Activated CD4-positive, alpha-beta memory T cell treated with anti-CD3 and anti-CD28 coated beads, Interleukin-2, amount 10 ng/mL, durations not matched to agents 7 days and 5 days (primary cell): ENCODE data around the gene HPCAL1. TPM values are rescaled to one million over a fixed set of nuclear protein-coding genes. Genes with fewer than 3 reads are reported as not detected.
"Not testable (repeated sequence)": the region's sequence is repeated elsewhere in the genome, so short reads cannot be mapped to it uniquely, and the experiment has no call there.

Experiments used
- CTCF ChIA-PET: fragments of 350-600 bp; sonication (Branson Sonifier 250); formaldehyde crosslinking; loops from one replicate; lab custom pipeline; 2021; ENCODE audit warnings: antibody characterized with exemption, inconsistent platforms; lab: Charles Lee
- POLR2A ChIA-PET: fragments of 350-600 bp; sonication (Branson Sonifier 250); formaldehyde crosslinking; loops from one replicate; lab custom pipeline; 2021; ENCODE audit warnings: antibody characterized with exemption; lab: Charles Lee
- DNase-seq: peaks from one replicate; pipeline ENCODE4 v3.0.0-alpha.2; 2020
- H3K27ac Mint-ChIP-seq: one replicate; pipeline ENCODE4 v1.8.0; 2021; ENCODE audit warnings: mild to moderate bottlenecking, mixed read lengths
- H3K27me3 Mint-ChIP-seq: one replicate; pipeline ENCODE4 v1.8.0; 2021; ENCODE audit warnings: mixed read lengths
- H3K36me3 Mint-ChIP-seq: one replicate; pipeline ENCODE4 v1.8.0; 2021; ENCODE audit warnings: low read depth, mixed read lengths
- H3K4me1 Mint-ChIP-seq: one replicate; pipeline ENCODE4 v1.8.0; 2021; ENCODE audit warnings: mixed read lengths
- H3K4me3 Mint-ChIP-seq: one replicate; pipeline ENCODE4 v1.8.0; 2021; ENCODE audit warnings: mild to moderate bottlenecking, mixed read lengths
- H3K9me3 Mint-ChIP-seq: one replicate; pipeline ENCODE4 v1.8.0; 2021; ENCODE audit warnings: mixed read lengths
- total RNA-seq, 2 experiments: library from RNA; stranded (reverse); gene quantifications; one replicate each; pipeline ENCODE4 v1.2.3, GENCODE V29; 2021

HPCAL1 gene
- total RNA-seq, 2 experiments from 2014 or later, result 70.0 to 71.4 TPM

- DNase-seq, result peak; percentile 75
- Mint-ChIP-seq H3K4me1 (peaks cover 15% of the 10 kb centered on the region), H3K27ac (no peak overlapping the region), H3K27me3 (peaks cover 12% of the 10 kb centered on the region), H3K9me3 (no peaks in the 10 kb centered on the region), H3K4me3 (no peak overlapping the region), H3K36me3 (peaks cover 14% of the 10 kb centered on the region)
- POLR2A ChIA-PET, result interaction anchor here (0.6 to 4.1 kb wide), 14 partner anchors 8 to 367 kb away, joined by 3 to 36 read pairs (median 5); partner anchors contain the start of genes ODC1 and RRM2
- CTCF ChIA-PET, result interaction anchor here (0.6 to 4.9 kb wide), 71 partner anchors 8 to 664 kb away, joined by 3 to 90 read pairs (median 4); partner anchors contain the start of genes HPCAL1, ODC1 and RRM2
These were observed 132.4 kb downstream of the HPCAL1 start for GRCh38 chr2:10434886-10435819.

- H3K36me3 Mint-ChIP-seq, result peaks cover 17% of the 10 kb centered on the region
- DNase-seq, result no peak
- H3K4me3 Mint-ChIP-seq, result no peak overlapping the region
- H3K9me3 Mint-ChIP-seq, result no peaks in the 10 kb centered on the region
- ChIA-PET POLR2A (interaction anchor here (0.9 to 4.1 kb wide), 9 partner anchors 7 to 363 kb away, joined by 3 to 36 read pairs (median 8); partner anchors contain the start of genes ODC1 and RRM2), CTCF (interaction anchor here (0.9 to 4.9 kb wide), 46 partner anchors 8 to 665 kb away, joined by 3 to 90 read pairs (median 5); partner anchors contain the start of genes ODC1 and RRM2)
- H3K27ac Mint-ChIP-seq, result no peak overlapping the region
- H3K4me1 Mint-ChIP-seq, result peaks cover 15% of the 10 kb centered on the region
- peaks cover 11% of the 10 kb centered on the region for H3K27me3 Mint-ChIP-seq
These were observed 133.1 kb downstream of the HPCAL1 start for GRCh38 chr2:10435820-10436204.

- no peak overlapping the region for H3K4me3 Mint-ChIP-seq
- peaks cover 8% of the 10 kb centered on the region for H3K27me3 Mint-ChIP-seq
- H3K36me3 Mint-ChIP-seq, result peaks cover 24% of the 10 kb centered on the region
- peaks cover 15% of the 10 kb centered on the region for H3K4me1 Mint-ChIP-seq
- POLR2A ChIA-PET, result interaction anchor here (1.7 to 4.1 kb wide), 3 partner anchors 10 to 364 kb away, joined by 8 to 36 read pairs (median 10); partner anchors contain the start of gene ODC1
- no peaks in the 10 kb centered on the region for H3K9me3 Mint-ChIP-seq
- no peak overlapping the region for H3K27ac Mint-ChIP-seq
- CTCF ChIA-PET, result interaction anchor here (2.2 kb wide), 1 partner anchor 364 kb away, joined by 90 read pairs; no protein-coding TSS in a partner anchor
- no peak for DNase-seq
These were observed 133.9 kb downstream of the HPCAL1 start for GRCh38 chr2:10436583-10437110.

- Mint-ChIP-seq H3K4me1 (peaks cover 14% of the 10 kb centered on the region), H3K27me3 (peaks cover 6% of the 10 kb centered on the region), H3K4me3 (no peak overlapping the region), H3K9me3 (no peaks in the 10 kb centered on the region), H3K36me3 (peaks cover 35% of the 10 kb centered on the region), H3K27ac (no peak overlapping the region)
- POLR2A ChIA-PET, result interaction anchor here (4.1 kb wide), 1 partner anchor 9 kb away, joined by 36 read pairs; the partner anchor contains the start of gene ODC1
- no peak for DNase-seq
- CTCF ChIA-PET, result interaction anchor here (1.3 kb wide), 1 partner anchor 314 kb away, joined by 7 read pairs; no protein-coding TSS in a partner anchor
These were observed 135.1 kb downstream of the HPCAL1 start for GRCh38 chr2:10437806-10438205.

GRCh38 chr2:10438688-10439087, 136.0 kb downstream of the HPCAL1 start:
- H3K36me3 Mint-ChIP-seq, result peaks cover 43% of the 10 kb centered on the region
- peaks cover 14% of the 10 kb centered on the region for H3K4me1 Mint-ChIP-seq
- no peaks in the 10 kb centered on the region for H3K9me3 Mint-ChIP-seq
- DNase-seq, result no peak
- no peak overlapping the region for H3K4me3 Mint-ChIP-seq
- H3K27me3 Mint-ChIP-seq, result no peaks in the 10 kb centered on the region
- no peak overlapping the region for H3K27ac Mint-ChIP-seq
- ChIA-PET POLR2A (interaction anchor here (0.9 to 2.7 kb wide), 6 partner anchors 9 to 310 kb away, joined by 3 to 25 read pairs (median 3); partner anchors contain the start of gene ODC1), CTCF (interaction anchor here (0.5 to 1.5 kb wide), 6 partner anchors 14 to 542 kb away, joined by 3 to 7 read pairs (median 4); no protein-coding TSS in a partner anchor)

- H3K9me3 Mint-ChIP-seq, result no peaks in the 10 kb centered on the region
- H3K27me3 Mint-ChIP-seq, result no peaks in the 10 kb centered on the region
- H3K27ac Mint-ChIP-seq, result no peak overlapping the region
- ChIA-PET CTCF (interaction anchor here (0.8 to 1.5 kb wide), 5 partner anchors 31 to 455 kb away, joined by 3 to 7 read pairs (median 4); no protein-coding TSS in a partner anchor), POLR2A (interaction anchor here (0.9 to 2.7 kb wide), 6 partner anchors 9 to 311 kb away, joined by 3 to 25 read pairs (median 3); partner anchors contain the start of gene ODC1)
- H3K36me3 Mint-ChIP-seq, result peaks cover 49% of the 10 kb centered on the region
- no peak for DNase-seq
- no peak overlapping the region for H3K4me3 Mint-ChIP-seq
- H3K4me1 Mint-ChIP-seq, result peaks cover 19% of the 10 kb centered on the region
These were observed 136.6 kb downstream of the HPCAL1 start for GRCh38 chr2:10439185-10439879.

GRCh38 chr2:10439971-10440370, 137.3 kb downstream of the HPCAL1 start:
- ChIA-PET CTCF (interaction anchor here (1.4 to 1.5 kb wide), 2 partner anchors 31 to 456 kb away, joined by 3 to 4 read pairs; no protein-coding TSS in a partner anchor), POLR2A (interaction anchor here (1.4 to 2.7 kb wide), 2 partner anchors 8 to 32 kb away, joined by 3 to 25 read pairs; partner anchors contain the start of gene ODC1)
- H3K36me3 Mint-ChIP-seq, result peaks cover 55% of the 10 kb centered on the region
- H3K4me3 Mint-ChIP-seq, result no peak overlapping the region
- no peaks in the 10 kb centered on the region for H3K9me3 Mint-ChIP-seq
- no peak overlapping the region for H3K27ac Mint-ChIP-seq
- no peak for DNase-seq
- peaks cover 24% of the 10 kb centered on the region for H3K4me1 Mint-ChIP-seq
- H3K27me3 Mint-ChIP-seq, result no peaks in the 10 kb centered on the region

- CTCF ChIA-PET, result interaction anchor here (1.4 kb wide), 1 partner anchor 32 kb away, joined by 4 read pairs; no protein-coding TSS in a partner anchor
- no peaks in the 10 kb centered on the region for H3K27me3 Mint-ChIP-seq
- H3K4me1 Mint-ChIP-seq, result peaks cover 30% of the 10 kb centered on the region
- no peaks in the 10 kb centered on the region for H3K9me3 Mint-ChIP-seq
- POLR2A ChIA-PET, result interaction anchor here (2.7 kb wide), 1 partner anchor 7 kb away, joined by 25 read pairs; the partner anchor contains the start of gene ODC1
- no peak for DNase-seq
- H3K36me3 Mint-ChIP-seq, result peaks cover 57% of the 10 kb centered on the region
- H3K4me3 Mint-ChIP-seq, result no peak overlapping the region
- no peak overlapping the region for H3K27ac Mint-ChIP-seq
These were observed 138.0 kb downstream of the HPCAL1 start for GRCh38 chr2:10440736-10441135.

- peaks cover 57% of the 10 kb centered on the region for H3K36me3 Mint-ChIP-seq
- no peaks in the 10 kb centered on the region for H3K27me3 Mint-ChIP-seq
- H3K9me3 Mint-ChIP-seq, result no peaks in the 10 kb centered on the region
- no peak overlapping the region for H3K4me3 Mint-ChIP-seq
- no peak overlapping the region for H3K27ac Mint-ChIP-seq
- POLR2A ChIA-PET, result interaction anchor here (1.5 kb wide), 1 partner anchor 316 kb away, joined by 3 read pairs; no protein-coding TSS in a partner anchor
- CTCF ChIA-PET, result no interaction called here
- DNase-seq, result no peak
- peaks cover 38% of the 10 kb centered on the region for H3K4me1 Mint-ChIP-seq
These were observed 139.2 kb downstream of the HPCAL1 start for GRCh38 chr2:10441948-10442347.

- not testable (repeated sequence) for H3K9me3 Mint-ChIP-seq
These were observed 139.9 kb downstream of the HPCAL1 start for GRCh38 chr2:10442469-10443126.

GRCh38 chr2:10444463-10444862, 141.8 kb downstream of the HPCAL1 start:
- DNase-seq, result peak; percentile 57
- CTCF ChIA-PET, result interaction anchor here (0.9 to 4.6 kb wide), 3 partner anchors 9 to 216 kb away, joined by 3 to 38 read pairs (median 28); no protein-coding TSS in a partner anchor
- Mint-ChIP-seq H3K4me1 (peaks cover 50% of the 10 kb centered on the region), H3K27ac (no peak overlapping the region), H3K27me3 (no peaks in the 10 kb centered on the region), H3K4me3 (no peak overlapping the region), H3K36me3 (peaks cover 53% of the 10 kb centered on the region), H3K9me3 (no peaks in the 10 kb centered on the region)
- POLR2A ChIA-PET, result interaction anchor here (1.1 to 5.5 kb wide), 6 partner anchors 8 to 323 kb away, joined by 3 to 58 read pairs (median 20); partner anchors contain the start of genes HPCAL1 and RRM2

More at GRCh38 chr2:10442469-10443126, 139.9 kb downstream of the HPCAL1 start:
- not testable (repeated sequence) for H3K4me3 Mint-ChIP-seq, H3K27ac Mint-ChIP-seq, H3K27me3 Mint-ChIP-seq, DNase-seq
- H3K4me1 Mint-ChIP-seq, result peaks cover 44% of the 10 kb centered on the region
- ChIA-PET POLR2A (interaction anchor here (1.2 to 1.5 kb wide), 2 partner anchors 7 to 316 kb away, joined by 3 to 4 read pairs; no protein-coding TSS in a partner anchor), CTCF (interaction anchor here (1.0 to 1.1 kb wide), 2 partner anchors 7 to 370 kb away, joined by 3 to 7 read pairs; no protein-coding TSS in a partner anchor)
- peaks cover 60% of the 10 kb centered on the region for H3K36me3 Mint-ChIP-seq
